ENCODE data around the gene FDCSP.

Gene FDCSP

DNA sequence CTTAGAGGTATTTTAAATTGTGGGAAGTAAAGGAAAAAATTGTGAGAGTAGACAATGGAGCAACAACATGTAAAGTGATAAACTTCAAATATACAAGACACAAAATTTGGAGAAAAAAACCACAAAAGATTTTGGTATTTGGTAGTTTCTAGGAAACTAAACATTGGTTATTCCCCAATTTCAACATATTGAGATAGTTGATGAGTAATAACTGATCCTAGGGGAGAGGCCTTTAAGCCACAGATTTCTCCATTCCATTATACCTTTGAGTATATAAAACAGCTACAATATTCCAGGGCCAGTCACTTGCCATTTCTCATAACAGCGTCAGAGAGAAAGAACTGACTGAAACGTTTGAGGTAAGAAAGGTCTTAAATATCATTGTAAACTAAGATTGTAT is at the start of gene FDCSP:
Gene FDCSP, plus strand, starts transcription at position 301 of the 400 bp plus-strand sequence. CDS start 5,071 bp downstream, outside the sequence.
- TF ChIP-seq, protein P1, sequence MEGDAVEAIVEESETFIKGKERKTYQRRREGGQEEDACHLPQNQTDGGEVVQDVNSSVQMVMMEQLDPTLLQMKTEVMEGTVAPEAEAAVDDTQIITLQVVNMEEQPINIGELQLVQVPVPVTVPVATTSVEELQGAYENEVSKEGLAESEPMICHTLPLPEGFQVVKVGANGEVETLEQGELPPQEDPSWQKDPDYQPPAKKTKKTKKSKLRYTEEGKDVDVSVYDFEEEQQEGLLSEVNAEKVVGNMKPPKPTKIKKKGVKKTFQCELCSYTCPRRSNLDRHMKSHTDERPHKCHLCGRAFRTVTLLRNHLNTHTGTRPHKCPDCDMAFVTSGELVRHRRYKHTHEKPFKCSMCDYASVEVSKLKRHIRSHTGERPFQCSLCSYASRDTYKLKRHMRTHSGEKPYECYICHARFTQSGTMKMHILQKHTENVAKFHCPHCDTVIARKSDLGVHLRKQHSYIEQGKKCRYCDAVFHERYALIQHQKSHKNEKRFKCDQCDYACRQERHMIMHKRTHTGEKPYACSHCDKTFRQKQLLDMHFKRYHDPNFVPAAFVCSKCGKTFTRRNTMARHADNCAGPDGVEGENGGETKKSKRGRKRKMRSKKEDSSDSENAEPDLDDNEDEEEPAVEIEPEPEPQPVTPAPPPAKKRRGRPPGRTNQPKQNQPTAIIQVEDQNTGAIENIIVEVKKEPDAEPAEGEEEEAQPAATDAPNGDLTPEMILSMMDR (IDR thresholded peaks at IDR 0.05; ENCODE audit: insufficient read depth, low read depth, low read length, missing control alignments), result no peak
- peak; percentile 2 for DNase-seq (ENCODE audit: low read depth)
- H3K4me3 ChIP-seq (ENCODE audit: low read length), result no peak within 1 kb of the TSS

GRCh38 chr4:70177090-70177489 is 48.8 kb upstream of the FDCSP start:
- DNase-seq (ENCODE audit: low read depth), result no peak

GRCh38 chr4:70178075-70178660 is 47.8 kb upstream of the FDCSP start:
- no peak for DNase-seq (ENCODE audit: low read depth)
- H3K4me3 ChIP-seq (ENCODE audit: low read length), result no peak overlapping the region
- TF ChIP-seq, protein P1 (IDR thresholded peaks at IDR 0.05; ENCODE audit: insufficient read depth, low read depth, low read length, missing control alignments), result no peak

More at GRCh38 chr4:70177090-70177489, 48.8 kb upstream of the FDCSP start:
- no peak overlapping the region for H3K4me3 ChIP-seq (ENCODE audit: low read length)
- TF ChIP-seq, protein P1 (IDR thresholded peaks at IDR 0.05; ENCODE audit: insufficient read depth, low read depth, low read length, missing control alignments), result peak; percentile 5

GRCh38 chr4:70179811-70180210 is 46.1 kb upstream of the FDCSP start:
- no peak for DNase-seq (ENCODE audit: low read depth)
- TF ChIP-seq, protein P1 (IDR thresholded peaks at IDR 0.05; ENCODE audit: insufficient read depth, low read depth, low read length, missing control alignments), result no peak
- H3K4me3 ChIP-seq (ENCODE audit: low read length), result no peak overlapping the region

- no peak for DNase-seq (ENCODE audit: low read depth)
- TF ChIP-seq, protein P1 (IDR thresholded peaks at IDR 0.05; ENCODE audit: insufficient read depth, low read depth, low read length, missing control alignments), result no peak
- H3K4me3 ChIP-seq (ENCODE audit: low read length), result no peak overlapping the region
These were observed 44.1 kb upstream of the FDCSP start for GRCh38 chr4:70181864-70182263.

GRCh38 chr4:70182517-70183167 is 43.3 kb upstream of the FDCSP start:
- no peak overlapping the region for H3K4me3 ChIP-seq (ENCODE audit: low read length)
- DNase-seq (ENCODE audit: low read depth), result no peak
- TF ChIP-seq, protein P1 (IDR thresholded peaks at IDR 0.05; ENCODE audit: insufficient read depth, low read depth, low read length, missing control alignments), result no peak
